HepG2 (cell line): ENCODE measurements around the gene MEMO1. TPM values are rescaled to one million over a fixed set of nuclear protein-coding genes. Genes with fewer than 3 reads are reported as not detected.

Experiments
- ARHGAP35 ChIP-seq: sonication (generic); formaldehyde crosslinking; IDR thresholded peaks from 2 replicates; pipeline ENCODE4 v1.9.0; 2022; ENCODE audit warnings: mild to moderate bottlenecking, inconsistent platforms, moderate library complexity, missing genetic modification reagents, borderline replicate concordance
- ATM ChIP-seq: fragments of 450-650 bp; IDR thresholded peaks from 2 replicates; pipeline ENCODE4 v1.7.1; 2017; ENCODE audit warnings: mild to moderate bottlenecking, borderline replicate concordance
- BCL3 ChIP-seq: sonication (generic); formaldehyde crosslinking; IDR thresholded peaks from 2 replicates; pipeline ENCODE4 v1.5.1; 2020; ENCODE audit warnings: mild to moderate bottlenecking, missing genetic modification reagents, moderate library complexity
- DR1 ChIP-seq: sonication (generic); formaldehyde crosslinking; IDR thresholded peaks from 2 replicates; pipeline ENCODE4 v1.8.0; 2021; ENCODE audit warnings: mild to moderate bottlenecking, missing genetic modification reagents, inconsistent platforms
- PBX2 ChIP-seq: IDR thresholded peaks from 2 replicates; pipeline ENCODE4 v1.6.1; 2016; ENCODE audit warnings: control low read depth
- PRMT3 ChIP-seq: sonication (generic); formaldehyde crosslinking; IDR thresholded peaks from 2 replicates; pipeline ENCODE4 v1.8.1; 2022; ENCODE audit warnings: low read depth, mild to moderate bottlenecking, moderate library complexity, missing genetic modification reagents, borderline replicate concordance
- RORA ChIP-seq: sonication (generic); formaldehyde crosslinking; IDR thresholded peaks from 2 replicates; pipeline ENCODE4 v1.5.0; 2020; ENCODE audit warnings: mild to moderate bottlenecking, missing genetic modification reagents, moderate library complexity
- SMC3 ChIP-seq: IDR thresholded peaks from 2 replicates; pipeline ENCODE4 v1.6.1; 2011; ENCODE audit warnings: low read length, improper control_type of control experiment
- ZNF225 ChIP-seq: sonication (generic); formaldehyde crosslinking; IDR thresholded peaks from 2 replicates; pipeline ENCODE4 v1.4.0; 2020; ENCODE audit warnings: mild to moderate bottlenecking, missing genetic modification reagents
- ZNF263 ChIP-seq: sonication (generic); formaldehyde crosslinking; IDR thresholded peaks from 2 replicates; pipeline ENCODE4 v1.4.0; 2020; ENCODE audit warnings: missing genetic modification reagents
- ZNF441 ChIP-seq: sonication (generic); formaldehyde crosslinking; IDR thresholded peaks from 2 replicates; pipeline ENCODE4 v1.7.0; 2021; ENCODE audit warnings: missing genetic modification reagents, borderline replicate concordance
- ZNF530 ChIP-seq: sonication (generic); formaldehyde crosslinking; IDR thresholded peaks from 2 replicates; pipeline ENCODE4 v1.5.0; 2020; ENCODE audit warnings: low read depth, mild to moderate bottlenecking, missing genetic modification reagents
- ZNF570 ChIP-seq: sonication (generic); formaldehyde crosslinking; IDR thresholded peaks from 2 replicates; pipeline ENCODE4 v1.4.0; 2020; ENCODE audit warnings: mild to moderate bottlenecking, missing genetic modification reagents, borderline replicate concordance
- ZNF776 ChIP-seq: sonication (generic); formaldehyde crosslinking; IDR thresholded peaks from 2 replicates; pipeline ENCODE4 v1.4.0; 2020; ENCODE audit warnings: mild to moderate bottlenecking, missing genetic modification reagents
- ZNF850 ChIP-seq: sonication (generic); formaldehyde crosslinking; conservative IDR thresholded peaks from 2 replicates; pipeline ENCODE4 v1.9.0; 2021; ENCODE audit warnings: mild to moderate bottlenecking, missing genetic modification reagents
- ZSCAN30 ChIP-seq: sonication (generic); formaldehyde crosslinking; IDR thresholded peaks from 2 replicates; pipeline ENCODE4 v1.5.0; 2020; ENCODE audit warnings: mild to moderate bottlenecking, missing genetic modification reagents
- polyA plus RNA-seq, 8 experiments: library from polyadenylated mRNA; depleted of rRNA in 3 of 8; stranded (reverse) in 7 of 8; unstranded in 1 of 8; fragments of >200 nt; fragmentation: Illumina TruSeq in 4 of 8; extraction: Trizol in 4 of 8; gene quantifications; 2 replicates each; pipeline versions ENCODE4 v1.2.1 to v1.2.3, GENCODE V29; 2011 to 2016; ENCODE audit warnings: low read depth in 4 of 8, missing spikeins in 1 of 8, mixed read lengths in 1 of 8; ENCODE audit not compliant: insufficient read depth in 1 of 8
- total RNA-seq, 5 experiments: library from RNA; depleted of rRNA; stranded (reverse); fragments of >200 nt; fragmentation: Illumina TruSeq; extraction: Trizol; gene quantifications; 2 replicates each; pipeline ENCODE4 v1.2.3, GENCODE V29; 2016; ENCODE audit warnings: low read depth in 1 of 5
- TF ChIP-seq, protein P1 (sequence below): sonication (generic); formaldehyde crosslinking; IDR thresholded peaks from 2 replicates; pipeline ENCODE4 v1.5.1; 2020; ENCODE audit warnings: mild to moderate bottlenecking, missing genetic modification reagents, borderline replicate concordance
- TF ChIP-seq, protein P2 (sequence below): sonication (generic); formaldehyde crosslinking; IDR thresholded peaks from 2 replicates; pipeline ENCODE4 v1.8.0; 2022; ENCODE audit warnings: missing genetic modification reagents, mild to moderate bottlenecking, borderline replicate concordance
- TF ChIP-seq, protein P3 (sequence below): sonication (generic); IDR thresholded peaks from 2 replicates; pipeline ENCODE4 v1.6.1; 2016; ENCODE audit warnings: low read depth, borderline replicate concordance

MEMO1 gene
- total and polyA plus RNA-seq, 2 of the 13 experiments (the other 11 are each of a cell fraction or from before 2014, with no cell fraction given) = 69.8 to 81.6 TPM

GRCh38 chr2:32039447-32040219 lies 28.8 kb upstream of the MEMO1 start, which contains the start of gene DPY30 (continued):
- TF ChIP-seq, protein P1, sequence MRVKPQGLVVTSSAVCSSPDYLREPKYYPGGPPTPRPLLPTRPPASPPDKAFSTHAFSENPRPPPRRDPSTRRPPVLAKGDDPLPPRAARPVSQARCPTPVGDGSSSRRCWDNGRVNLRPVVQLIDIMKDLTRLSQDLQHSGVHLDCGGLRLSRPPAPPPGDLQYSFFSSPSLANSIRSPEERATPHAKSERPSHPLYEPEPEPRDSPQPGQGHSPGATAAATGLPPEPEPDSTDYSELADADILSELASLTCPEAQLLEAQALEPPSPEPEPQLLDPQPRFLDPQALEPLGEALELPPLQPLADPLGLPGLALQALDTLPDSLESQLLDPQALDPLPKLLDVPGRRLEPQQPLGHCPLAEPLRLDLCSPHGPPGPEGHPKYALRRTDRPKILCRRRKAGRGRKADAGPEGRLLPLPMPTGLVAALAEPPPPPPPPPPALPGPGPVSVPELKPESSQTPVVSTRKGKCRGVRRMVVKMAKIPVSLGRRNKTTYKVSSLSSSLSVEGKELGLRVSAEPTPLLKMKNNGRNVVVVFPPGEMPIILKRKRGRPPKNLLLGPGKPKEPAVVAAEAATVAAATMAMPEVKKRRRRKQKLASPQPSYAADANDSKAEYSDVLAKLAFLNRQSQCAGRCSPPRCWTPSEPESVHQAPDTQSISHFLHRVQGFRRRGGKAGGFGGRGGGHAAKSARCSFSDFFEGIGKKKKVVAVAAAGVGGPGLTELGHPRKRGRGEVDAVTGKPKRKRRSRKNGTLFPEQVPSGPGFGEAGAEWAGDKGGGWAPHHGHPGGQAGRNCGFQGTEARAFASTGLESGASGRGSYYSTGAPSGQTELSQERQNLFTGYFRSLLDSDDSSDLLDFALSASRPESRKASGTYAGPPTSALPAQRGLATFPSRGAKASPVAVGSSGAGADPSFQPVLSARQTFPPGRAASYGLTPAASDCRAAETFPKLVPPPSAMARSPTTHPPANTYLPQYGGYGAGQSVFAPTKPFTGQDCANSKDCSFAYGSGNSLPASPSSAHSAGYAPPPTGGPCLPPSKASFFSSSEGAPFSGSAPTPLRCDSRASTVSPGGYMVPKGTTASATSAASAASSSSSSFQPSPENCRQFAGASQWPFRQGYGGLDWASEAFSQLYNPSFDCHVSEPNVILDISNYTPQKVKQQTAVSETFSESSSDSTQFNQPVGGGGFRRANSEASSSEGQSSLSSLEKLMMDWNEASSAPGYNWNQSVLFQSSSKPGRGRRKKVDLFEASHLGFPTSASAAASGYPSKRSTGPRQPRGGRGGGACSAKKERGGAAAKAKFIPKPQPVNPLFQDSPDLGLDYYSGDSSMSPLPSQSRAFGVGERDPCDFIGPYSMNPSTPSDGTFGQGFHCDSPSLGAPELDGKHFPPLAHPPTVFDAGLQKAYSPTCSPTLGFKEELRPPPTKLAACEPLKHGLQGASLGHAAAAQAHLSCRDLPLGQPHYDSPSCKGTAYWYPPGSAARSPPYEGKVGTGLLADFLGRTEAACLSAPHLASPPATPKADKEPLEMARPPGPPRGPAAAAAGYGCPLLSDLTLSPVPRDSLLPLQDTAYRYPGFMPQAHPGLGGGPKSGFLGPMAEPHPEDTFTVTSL = peak; percentile 79
- no peak for TF ChIP-seq RORA (CRISPR knock-in tag)
- TF ChIP-seq BCL3 (CRISPR knock-in tag) = peak; percentile 86; the same call in 1 of the 2 replicates
- TF ChIP-seq ARHGAP35 (CRISPR knock-in tag) = peak; percentile 73; the same call in 1 of the 2 replicates
- TF ChIP-seq, protein P2, sequence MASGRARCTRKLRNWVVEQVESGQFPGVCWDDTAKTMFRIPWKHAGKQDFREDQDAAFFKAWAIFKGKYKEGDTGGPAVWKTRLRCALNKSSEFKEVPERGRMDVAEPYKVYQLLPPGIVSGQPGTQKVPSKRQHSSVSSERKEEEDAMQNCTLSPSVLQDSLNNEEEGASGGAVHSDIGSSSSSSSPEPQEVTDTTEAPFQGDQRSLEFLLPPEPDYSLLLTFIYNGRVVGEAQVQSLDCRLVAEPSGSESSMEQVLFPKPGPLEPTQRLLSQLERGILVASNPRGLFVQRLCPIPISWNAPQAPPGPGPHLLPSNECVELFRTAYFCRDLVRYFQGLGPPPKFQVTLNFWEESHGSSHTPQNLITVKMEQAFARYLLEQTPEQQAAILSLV = peak; percentile 63; the same call in 1 of the 2 replicates
- TF ChIP-seq ZNF225 (CRISPR knock-in tag) = peak; percentile 92
- no peak for TF ChIP-seq ZNF776 (CRISPR knock-in tag)
- TF ChIP-seq PRMT3 (CRISPR knock-in tag) = peak; percentile 87
- no peak for TF ChIP-seq SMC3
- no peak for TF ChIP-seq ZNF850 (CRISPR knock-in tag)
- TF ChIP-seq ZNF530 (CRISPR knock-in tag) = no peak
- no peak; the same call in 1 of the 2 replicates for TF ChIP-seq ZNF441 (CRISPR knock-in tag)
- peak; percentile 80 for TF ChIP-seq ZNF263
- TF ChIP-seq ZNF570 = 0 out of 2 replicates have a peak, but pooled peaks have one; percentile 61
- no peak for TF ChIP-seq PBX2
- TF ChIP-seq, protein P3, sequence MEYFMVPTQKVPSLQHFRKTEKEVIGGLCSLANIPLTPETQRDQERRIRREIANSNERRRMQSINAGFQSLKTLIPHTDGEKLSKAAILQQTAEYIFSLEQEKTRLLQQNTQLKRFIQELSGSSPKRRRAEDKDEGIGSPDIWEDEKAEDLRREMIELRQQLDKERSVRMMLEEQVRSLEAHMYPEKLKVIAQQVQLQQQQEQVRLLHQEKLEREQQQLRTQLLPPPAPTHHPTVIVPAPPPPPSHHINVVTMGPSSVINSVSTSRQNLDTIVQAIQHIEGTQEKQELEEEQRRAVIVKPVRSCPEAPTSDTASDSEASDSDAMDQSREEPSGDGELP = peak; percentile 49; the same call in 1 of the 2 replicates
- TF ChIP-seq DR1 (CRISPR knock-in tag) = peak; percentile 59; the same call in 1 of the 2 replicates
- 0 out of 2 replicates have a peak, but pooled peaks have one; percentile 75 for TF ChIP-seq ZSCAN30 (CRISPR knock-in tag)
- no peak for TF ChIP-seq ATM
